ENCODE results near the gene IGSF3. TPM values are rescaled to one million over a fixed set of nuclear protein-coding genes. Genes with fewer than 3 reads are reported as not detected.
A peak's percentile ranks its signal among the peaks of the same experiment; 100 is the strongest.
"Not testable (repeated sequence)": the region's sequence is repeated elsewhere in the genome, so short reads cannot be mapped to it uniquely, and the experiment has no call there.

Gene IGSF3
- total RNA-seq, 2 experiments from 2014 or later: 0.03 to 0.91 TPM

- DNase-seq (no peak), ATAC-seq (no peak)
- CTCF ChIA-PET: interaction anchor here (0.7 to 3.9 kb wide), 8 partner anchors 8 to 429 kb away, joined by 3 to 28 read pairs (median 4); no protein-coding TSS in a partner anchor
- Mint-ChIP-seq H3K27ac (peak overlapping the region; percentile 91), H3K27me3 (no peaks in the 10 kb centered on the region), H3K36me3 (peaks cover 57% of the 10 kb centered on the region), H3K4me3 (peak overlapping the region; percentile 93), H3K4me1 (peaks cover 72% of the 10 kb centered on the region), H3K9me3 (ENCODE audit: low read depth) (peaks cover 11% of the 10 kb centered on the region)
Observed at GRCh38 chr1:116567790-116568661, 99.5 kb downstream of the IGSF3 start.

- Mint-ChIP-seq H3K4me3 (no peak overlapping the region), H3K36me3 (peaks cover 77% of the 10 kb centered on the region), H3K9me3 (ENCODE audit: low read depth) (peaks cover 13% of the 10 kb centered on the region), H3K27me3 (no peaks in the 10 kb centered on the region), H3K27ac (no peak overlapping the region), H3K4me1 (peaks cover 82% of the 10 kb centered on the region)
- CTCF ChIA-PET: interaction anchor here (1.1 kb wide), 1 partner anchor 50 kb away, joined by 3 read pairs; no protein-coding TSS in a partner anchor
- ATAC-seq: no peak
- DNase-seq: no peak
Observed at GRCh38 chr1:116565222-116565621, 102.3 kb downstream of the IGSF3 start.

GRCh38 chr1:116564426-116564825 is 103.1 kb downstream of the IGSF3 start:
- CTCF ChIA-PET: interaction anchor here (1.1 kb wide), 1 partner anchor 49 kb away, joined by 3 read pairs; no protein-coding TSS in a partner anchor
- H3K9me3 Mint-ChIP-seq (ENCODE audit: low read depth): peaks cover 13% of the 10 kb centered on the region
- no peak for ATAC-seq

GRCh38 chr1:116562465-116562864 is 105.1 kb downstream of the IGSF3 start:
- CTCF ChIA-PET, H3K27me3 Mint-ChIP-seq, DNase-seq, H3K4me3 Mint-ChIP-seq, ATAC-seq: not testable (repeated sequence)
- peaks cover 13% of the 10 kb centered on the region for H3K9me3 Mint-ChIP-seq (ENCODE audit: low read depth)
- H3K4me1 Mint-ChIP-seq: peaks cover 85% of the 10 kb centered on the region
- peaks cover 73% of the 10 kb centered on the region for H3K36me3 Mint-ChIP-seq
- H3K27ac Mint-ChIP-seq: peak overlapping the region; percentile 56

More at GRCh38 chr1:116564426-116564825, 103.1 kb downstream of the IGSF3 start:
- H3K36me3 Mint-ChIP-seq: peaks cover 75% of the 10 kb centered on the region
- H3K27ac Mint-ChIP-seq: no peak overlapping the region
- no peaks in the 10 kb centered on the region for H3K27me3 Mint-ChIP-seq
- no peak overlapping the region for H3K4me3 Mint-ChIP-seq
- no peak for DNase-seq
- H3K4me1 Mint-ChIP-seq: peaks cover 85% of the 10 kb centered on the region

GRCh38 chr1:116561563-116561962 is 106.0 kb downstream of the IGSF3 start:
- no peaks in the 10 kb centered on the region for H3K27me3 Mint-ChIP-seq
- H3K9me3 Mint-ChIP-seq (ENCODE audit: low read depth): peaks cover 13% of the 10 kb centered on the region
- DNase-seq (no peak), ATAC-seq (no peak)
- CTCF ChIA-PET: no interaction called here
- H3K36me3 Mint-ChIP-seq: peaks cover 73% of the 10 kb centered on the region
- H3K4me1 Mint-ChIP-seq: peaks cover 88% of the 10 kb centered on the region
- H3K4me3 Mint-ChIP-seq: no peak overlapping the region
- peak overlapping the region; percentile 56 for H3K27ac Mint-ChIP-seq

- peak overlapping the region; percentile 57 for H3K4me3 Mint-ChIP-seq
- ATAC-seq (no peak), DNase-seq (no peak)
- CTCF ChIA-PET: interaction anchor here (1.3 to 1.7 kb wide), 2 partner anchors 8 to 10 kb away, joined by 3 to 6 read pairs; partner anchors contain the start of gene CD58
- peak overlapping the region; percentile 84 for H3K27ac Mint-ChIP-seq
- H3K36me3 Mint-ChIP-seq: peaks cover 70% of the 10 kb centered on the region
- H3K27me3 Mint-ChIP-seq: no peaks in the 10 kb centered on the region
- peaks cover 13% of the 10 kb centered on the region for H3K9me3 Mint-ChIP-seq (ENCODE audit: low read depth)
- peaks cover 87% of the 10 kb centered on the region for H3K4me1 Mint-ChIP-seq
Observed at GRCh38 chr1:116560704-116561490, 106.6 kb downstream of the IGSF3 start.

- ATAC-seq (no peak), DNase-seq (no peak)
- Mint-ChIP-seq H3K9me3 (ENCODE audit: low read depth) (peaks cover 8% of the 10 kb centered on the region), H3K4me1 (peaks cover 87% of the 10 kb centered on the region), H3K27me3 (no peaks in the 10 kb centered on the region), H3K36me3 (peaks cover 63% of the 10 kb centered on the region), H3K4me3 (peak overlapping the region; percentile 56), H3K27ac (peak overlapping the region; percentile 95)
- CTCF ChIA-PET: interaction anchor here (1.1 to 2.1 kb wide), 4 partner anchors 10 to 54 kb away, joined by 3 to 6 read pairs (median 6); no protein-coding TSS in a partner anchor
Observed at GRCh38 chr1:116559304-116559761, 108.2 kb downstream of the IGSF3 start.

GRCh38 chr1:116558571-116558970 is 109.0 kb downstream of the IGSF3 start:
- CTCF ChIA-PET: interaction anchor here (0.8 to 2.1 kb wide), 3 partner anchors 11 to 44 kb away, joined by 3 to 6 read pairs (median 5); no protein-coding TSS in a partner anchor
- no peak for ATAC-seq
- H3K27ac Mint-ChIP-seq: peak overlapping the region; percentile 95
- H3K27me3 Mint-ChIP-seq: no peaks in the 10 kb centered on the region
- H3K4me1 Mint-ChIP-seq: peaks cover 85% of the 10 kb centered on the region
- DNase-seq: no peak
- peaks cover 2% of the 10 kb centered on the region for H3K9me3 Mint-ChIP-seq (ENCODE audit: low read depth)
- peaks cover 59% of the 10 kb centered on the region for H3K36me3 Mint-ChIP-seq
- H3K4me3 Mint-ChIP-seq: no peak overlapping the region

- H3K4me1 Mint-ChIP-seq: peaks cover 86% of the 10 kb centered on the region
- no peaks in the 10 kb centered on the region for H3K27me3 Mint-ChIP-seq
- H3K9me3 Mint-ChIP-seq (ENCODE audit: low read depth): peaks cover 2% of the 10 kb centered on the region
- H3K27ac Mint-ChIP-seq: peak overlapping the region; percentile 95
- H3K4me3 Mint-ChIP-seq: no peak overlapping the region
- DNase-seq (no peak), ATAC-seq (no peak)
- CTCF ChIA-PET: interaction anchor here (0.7 to 2.3 kb wide), 6 partner anchors 10 to 419 kb away, joined by 3 to 28 read pairs (median 6); no protein-coding TSS in a partner anchor
- H3K36me3 Mint-ChIP-seq: peaks cover 59% of the 10 kb centered on the region
Observed at GRCh38 chr1:116558140-116558549, 109.4 kb downstream of the IGSF3 start.

- H3K4me1 Mint-ChIP-seq: peaks cover 84% of the 10 kb centered on the region
Observed at GRCh38 chr1:116557323-116557878, 110.1 kb downstream of the IGSF3 start.

GRCh38 chr1:116556289-116557006 is 111.1 kb downstream of the IGSF3 start:
- H3K4me3 Mint-ChIP-seq: peak overlapping the region; percentile 48
- peaks cover 49% of the 10 kb centered on the region for H3K36me3 Mint-ChIP-seq
- no peaks in the 10 kb centered on the region for H3K9me3 Mint-ChIP-seq (ENCODE audit: low read depth)
- ATAC-seq: peak; percentile 94
- no peaks in the 10 kb centered on the region for H3K27me3 Mint-ChIP-seq
- CTCF ChIA-PET: interaction anchor here (0.8 to 2.3 kb wide), 13 partner anchors 9 to 503 kb away, joined by 3 to 28 read pairs (median 6); partner anchors contain the start of gene TTF2
- peak overlapping the region; percentile 95 for H3K27ac Mint-ChIP-seq
- H3K4me1 Mint-ChIP-seq: peaks cover 84% of the 10 kb centered on the region
- DNase-seq: peak; percentile 93

More at GRCh38 chr1:116557323-116557878, 110.1 kb downstream of the IGSF3 start:
- Mint-ChIP-seq H3K27ac (peak overlapping the region; percentile 95), H3K9me3 (ENCODE audit: low read depth) (peaks cover 1% of the 10 kb centered on the region), H3K36me3 (peaks cover 52% of the 10 kb centered on the region), H3K27me3 (no peaks in the 10 kb centered on the region), H3K4me3 (peak overlapping the region; percentile 43)
- ATAC-seq: no peak
- no peak for DNase-seq
- CTCF ChIA-PET: interaction anchor here (0.7 to 2.3 kb wide), 15 partner anchors 10 to 502 kb away, joined by 3 to 28 read pairs (median 6); partner anchors contain the start of gene TTF2

GRCh38 chr1:116554924-116555323 is 112.6 kb downstream of the IGSF3 start:
- Mint-ChIP-seq H3K27me3 (no peaks in the 10 kb centered on the region), H3K4me1 (peaks cover 85% of the 10 kb centered on the region), H3K9me3 (ENCODE audit: low read depth) (no peaks in the 10 kb centered on the region), H3K36me3 (peaks cover 53% of the 10 kb centered on the region), H3K4me3 (no peak overlapping the region), H3K27ac (peak overlapping the region; percentile 95)
- no peak for ATAC-seq
- no peak for DNase-seq
- CTCF ChIA-PET: no interaction called here
